ENCODE measurements around the gene CSNK2A3.

CSNK2A3 gene

DNA sequence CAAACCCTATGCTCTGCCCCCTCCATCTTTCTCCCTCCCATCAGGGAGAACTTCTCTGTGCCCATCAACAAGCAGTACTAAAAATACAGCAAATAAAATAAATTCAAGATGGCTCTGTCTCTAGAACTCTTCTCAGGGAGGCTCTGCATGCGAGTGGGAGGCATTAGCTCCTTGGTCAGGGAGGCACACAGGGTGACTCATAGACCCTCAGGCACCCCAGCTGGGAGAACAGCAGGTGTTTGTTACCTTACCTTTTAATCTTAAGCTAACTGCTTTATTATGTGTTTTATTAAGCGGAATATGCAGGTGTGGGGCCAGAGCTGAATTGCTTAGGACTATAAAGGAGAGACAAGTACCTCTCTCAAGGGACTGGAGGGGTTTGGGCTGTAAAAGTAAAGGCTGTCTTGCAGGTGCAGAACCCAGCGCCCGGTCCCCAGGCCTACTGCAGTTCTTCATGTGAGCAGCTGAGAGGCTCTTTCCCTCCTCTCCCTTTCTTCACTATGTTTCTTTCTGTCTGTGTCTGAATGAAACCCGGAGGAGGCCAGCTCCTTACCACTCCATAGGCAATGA is 20.8 kb downstream of the CSNK2A3 start:
- DNase-seq: no peak

- no peak for DNase-seq
Measured at GRCh38 chr11:11329062-11329806, 23.8 kb downstream of the CSNK2A3 start.

DNA sequence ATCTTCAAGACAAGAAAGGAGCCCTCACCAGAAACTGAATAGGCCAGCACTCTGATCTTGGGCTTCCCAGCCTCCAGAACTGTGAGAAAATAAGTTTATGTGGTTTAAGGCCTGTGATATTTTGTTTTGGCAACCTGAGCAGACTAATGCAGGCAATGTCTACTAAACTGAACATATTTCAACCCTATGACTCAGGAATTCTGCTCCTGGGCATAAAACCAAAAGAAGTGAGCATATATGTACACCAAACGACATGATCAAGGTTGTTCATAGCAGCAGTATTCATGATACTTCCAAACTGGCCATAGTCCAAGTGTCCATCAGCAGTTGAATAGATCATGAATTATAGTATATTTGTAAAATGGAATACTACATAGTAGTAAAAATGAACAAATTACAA is 29.0 kb downstream of the CSNK2A3 start:
- DNase-seq: no peak

- no peak for DNase-seq
Measured at GRCh38 chr11:11322101-11322500, 30.9 kb downstream of the CSNK2A3 start.

- DNase-seq: no peak
Measured at GRCh38 chr11:11320825-11321224, 32.2 kb downstream of the CSNK2A3 start.

GRCh38 chr11:11318961-11319360 is 34.1 kb downstream of the CSNK2A3 start:
- no peak for DNase-seq

DNA sequence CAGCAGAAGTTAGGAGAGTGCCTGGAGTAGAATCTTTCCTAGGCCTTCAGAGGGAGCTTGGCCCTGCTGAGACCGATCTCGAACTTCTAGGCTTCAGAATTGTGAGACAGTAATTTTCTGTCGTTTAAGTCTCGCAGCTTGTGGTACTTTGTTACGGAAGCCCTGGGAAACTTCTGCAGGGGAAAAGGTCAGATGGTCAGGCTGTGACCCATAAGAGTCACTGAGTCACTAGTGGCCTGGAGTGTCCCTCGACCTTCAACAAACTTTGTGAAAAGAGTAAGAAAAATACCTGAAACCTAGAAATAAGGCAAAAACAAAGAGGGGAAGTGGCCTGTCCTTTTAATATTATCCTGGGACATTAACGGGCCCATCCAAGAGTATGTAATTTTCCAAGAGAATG is 34.6 kb downstream of the CSNK2A3 start:
- DNase-seq: no peak

- no peak for DNase-seq
Measured at GRCh38 chr11:11316651-11317230, 36.3 kb downstream of the CSNK2A3 start.

DNA sequence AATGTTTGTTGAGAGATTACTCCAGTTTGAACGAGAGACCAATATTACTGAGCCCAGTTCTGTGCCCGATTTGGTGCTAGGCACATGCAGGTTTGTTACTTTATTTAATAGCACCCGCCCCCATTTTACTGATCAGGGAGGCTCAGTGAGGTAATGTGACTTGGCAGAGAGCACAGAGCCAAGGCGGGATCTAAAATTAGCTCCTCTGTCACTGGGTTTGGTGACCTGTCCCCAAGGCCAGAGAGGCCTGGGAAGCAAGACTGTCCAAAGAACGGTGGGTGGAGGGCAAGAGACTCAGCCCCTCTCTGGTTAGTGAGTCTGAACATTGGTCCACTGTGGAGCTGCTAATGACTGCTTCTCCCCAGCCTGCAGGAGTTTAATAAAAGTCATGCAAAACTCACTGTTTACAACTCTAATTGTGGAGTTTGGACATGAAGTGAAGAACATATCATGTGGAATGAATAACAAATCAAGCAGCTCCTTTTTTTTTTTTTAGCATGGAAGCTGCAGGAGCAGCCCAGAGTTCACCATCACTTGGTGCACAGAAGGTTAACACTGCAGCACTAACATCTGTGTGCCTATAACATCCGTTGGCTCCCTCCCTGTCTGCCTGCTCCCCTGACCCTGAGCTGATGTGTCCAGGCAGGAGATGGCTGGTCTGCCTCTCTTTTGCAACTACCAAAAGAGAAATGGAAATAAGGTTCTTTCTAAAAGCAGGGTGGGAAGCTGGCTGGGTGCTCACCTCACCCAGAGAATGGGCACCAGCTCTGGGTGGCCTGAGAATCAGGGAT is 39.0 kb downstream of the CSNK2A3 start:
- DNase-seq: no peak

GRCh38 chr11:11313426-11313825 is 39.6 kb downstream of the CSNK2A3 start:
- DNase-seq: no peak

DNA sequence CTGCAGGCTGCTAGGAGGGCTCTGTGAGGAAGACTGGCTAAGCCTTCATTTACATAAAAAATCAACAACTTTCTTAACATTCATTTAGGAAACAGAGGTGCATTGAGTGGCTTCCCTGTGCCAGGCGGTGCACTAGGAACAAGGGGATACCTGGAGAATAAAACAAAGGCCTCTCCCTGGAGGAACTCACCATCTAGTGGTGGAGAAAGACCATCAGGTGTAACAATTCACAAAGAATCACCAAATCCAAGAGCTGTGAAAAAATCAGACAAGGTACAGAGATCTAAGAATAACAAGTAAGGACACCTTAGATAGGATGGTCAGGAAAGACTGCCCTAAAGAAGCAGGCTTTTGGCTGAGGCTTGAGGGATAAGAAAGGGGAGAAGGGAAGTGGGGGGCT is 40.3 kb downstream of the CSNK2A3 start:
- DNase-seq: no peak

GRCh38 chr11:11311169-11311568 is 41.9 kb downstream of the CSNK2A3 start:
- no peak for DNase-seq

GRCh38 chr11:11309906-11310305 is 43.1 kb downstream of the CSNK2A3 start:
- no peak for DNase-seq

DNA sequence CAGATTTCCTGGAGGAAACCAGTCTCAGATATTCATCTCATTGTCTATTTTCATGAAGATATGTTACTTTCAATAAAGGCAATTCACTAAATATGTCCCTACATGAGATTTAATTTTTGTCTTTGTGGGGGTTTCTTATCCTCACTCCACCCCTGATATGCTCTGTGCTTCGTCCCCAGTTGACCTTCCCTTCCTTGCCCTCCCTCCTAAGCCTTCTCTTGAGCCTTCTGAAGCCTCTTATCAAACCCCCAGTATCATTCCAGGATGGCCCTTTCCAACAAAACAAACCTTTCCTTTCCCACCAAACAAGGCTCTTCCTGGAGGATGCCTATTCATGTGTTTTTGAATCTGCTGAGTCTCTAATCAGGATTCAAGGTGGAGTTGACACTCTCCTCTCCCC is 44.8 kb downstream of the CSNK2A3 start:
- DNase-seq: no peak

GRCh38 chr11:11306855-11307254 is 46.2 kb downstream of the CSNK2A3 start:
- DNase-seq: no peak

- no peak for DNase-seq
Measured at GRCh38 chr11:11304550-11304949, 48.5 kb downstream of the CSNK2A3 start.

DNA sequence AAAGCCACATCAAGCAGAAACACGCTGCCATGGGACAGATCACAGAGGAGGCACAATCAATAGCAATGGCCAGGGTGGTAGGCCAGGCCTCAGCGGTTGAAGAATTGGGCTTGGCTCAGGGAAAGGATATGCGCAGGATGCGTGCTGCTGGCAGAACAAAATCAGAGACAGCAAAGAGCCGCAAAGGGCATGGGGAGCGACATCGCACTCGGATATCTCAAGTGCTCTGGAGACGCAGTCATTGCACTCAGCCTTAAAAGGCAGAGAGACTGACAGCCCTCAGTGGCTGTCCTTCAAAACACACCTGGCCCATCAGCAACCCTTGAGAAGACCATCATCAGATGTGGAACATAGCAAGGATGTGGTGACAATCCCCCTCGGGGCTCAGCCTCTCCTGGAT is 50.5 kb downstream of the CSNK2A3 start:
- DNase-seq: no peak
